Measurements from ENCODE around the gene TRIM54.

DNA sequence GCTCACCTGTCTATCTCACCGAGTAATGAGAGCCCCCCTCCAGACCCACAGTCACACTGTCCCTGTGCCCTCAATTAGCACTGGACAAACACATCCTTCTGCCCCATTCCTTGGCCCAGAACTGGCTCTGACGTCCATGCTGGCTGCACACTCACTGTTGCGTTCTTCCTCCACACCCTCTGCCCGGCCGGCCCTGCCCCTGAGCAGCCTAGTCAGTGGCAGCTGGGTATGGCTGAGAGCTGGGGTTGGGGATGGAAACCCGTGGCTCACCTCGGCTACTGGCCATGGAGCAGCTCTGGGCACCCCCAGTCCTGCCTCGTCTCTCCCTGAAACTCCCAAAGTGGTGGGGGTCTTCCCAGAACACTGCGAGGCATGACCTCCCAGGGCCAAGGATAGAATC, 32.5 kb downstream of the TRIM54 start:
- TF ChIP-seq, protein P1, sequence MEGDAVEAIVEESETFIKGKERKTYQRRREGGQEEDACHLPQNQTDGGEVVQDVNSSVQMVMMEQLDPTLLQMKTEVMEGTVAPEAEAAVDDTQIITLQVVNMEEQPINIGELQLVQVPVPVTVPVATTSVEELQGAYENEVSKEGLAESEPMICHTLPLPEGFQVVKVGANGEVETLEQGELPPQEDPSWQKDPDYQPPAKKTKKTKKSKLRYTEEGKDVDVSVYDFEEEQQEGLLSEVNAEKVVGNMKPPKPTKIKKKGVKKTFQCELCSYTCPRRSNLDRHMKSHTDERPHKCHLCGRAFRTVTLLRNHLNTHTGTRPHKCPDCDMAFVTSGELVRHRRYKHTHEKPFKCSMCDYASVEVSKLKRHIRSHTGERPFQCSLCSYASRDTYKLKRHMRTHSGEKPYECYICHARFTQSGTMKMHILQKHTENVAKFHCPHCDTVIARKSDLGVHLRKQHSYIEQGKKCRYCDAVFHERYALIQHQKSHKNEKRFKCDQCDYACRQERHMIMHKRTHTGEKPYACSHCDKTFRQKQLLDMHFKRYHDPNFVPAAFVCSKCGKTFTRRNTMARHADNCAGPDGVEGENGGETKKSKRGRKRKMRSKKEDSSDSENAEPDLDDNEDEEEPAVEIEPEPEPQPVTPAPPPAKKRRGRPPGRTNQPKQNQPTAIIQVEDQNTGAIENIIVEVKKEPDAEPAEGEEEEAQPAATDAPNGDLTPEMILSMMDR (IDR thresholded peaks at IDR 0.05): no peak
- TF ChIP-seq POLR2A (IDR thresholded peaks at IDR 0.05) (no peak), POLR2AphosphoS5 (IDR thresholded peaks at IDR 0.05) (no peak), EP300 (IDR thresholded peaks at IDR 0.05) (no peak)

Data from upper lobe of left lung (tissue), 4 donors.